GM12891 (cell line): ENCODE data around the gene RTKN.
"Not testable (repeated sequence)": the region's sequence is repeated elsewhere in the genome, so short reads cannot be mapped to it uniquely, and the experiment has no call there.

Source experiments
- PAX5 ChIP-seq: IDR thresholded peaks from 2 replicates; pipeline ENCODE4 v1.6.1; 2011; ENCODE audit warnings: low read length, moderate library complexity, mild to moderate bottlenecking; ENCODE audit not compliant: insufficient read depth, severe bottlenecking
- POLR2A ChIP-seq: IDR thresholded peaks from 2 replicates; pipeline ENCODE4 v1.6.1; 2011; ENCODE audit warnings: low read depth, low read length, control low read depth
- POLR2AphosphoS5 ChIP-seq: IDR thresholded peaks from 2 replicates; pipeline ENCODE4 v1.6.1; 2011; ENCODE audit warnings: low read depth, low read length, control low read depth
- SPI1 ChIP-seq: IDR thresholded peaks from 2 replicates; pipeline ENCODE4 v1.6.1; 2011; ENCODE audit warnings: low read depth, low read length, control low read depth

DNA sequence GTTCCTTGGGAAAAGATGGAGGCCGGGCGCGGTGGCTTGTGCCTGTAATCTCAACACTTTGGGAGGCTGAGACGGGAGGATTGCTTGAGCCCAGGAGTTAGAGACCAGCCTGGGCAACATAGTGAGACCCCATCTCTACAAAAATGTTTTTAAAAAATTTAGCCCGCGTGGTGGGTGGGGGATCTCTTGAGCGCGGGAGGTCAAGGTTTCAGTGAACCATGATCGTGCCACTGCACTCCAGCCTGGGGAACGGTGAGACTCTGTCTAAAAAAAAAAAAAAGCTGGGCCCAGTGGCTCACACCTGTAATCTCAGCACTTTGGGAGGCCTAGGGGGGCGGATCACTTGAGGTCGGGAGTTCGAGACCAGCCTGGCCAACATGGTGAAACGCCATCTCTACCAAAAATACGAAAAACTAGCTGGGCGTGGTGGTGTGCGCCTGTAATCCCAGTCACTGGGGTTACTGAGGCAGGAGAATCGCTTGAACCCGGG, 42.0 kb upstream of the RTKN start:
- not testable (repeated sequence) for TF ChIP-seq POLR2A, POLR2AphosphoS5, SPI1, PAX5
